Measurements from ENCODE around the gene LRRC8E.
"Not testable (repeated sequence)": the region's sequence is repeated elsewhere in the genome, so short reads cannot be mapped to it uniquely, and the experiment has no call there.

LRRC8E gene

DNA sequence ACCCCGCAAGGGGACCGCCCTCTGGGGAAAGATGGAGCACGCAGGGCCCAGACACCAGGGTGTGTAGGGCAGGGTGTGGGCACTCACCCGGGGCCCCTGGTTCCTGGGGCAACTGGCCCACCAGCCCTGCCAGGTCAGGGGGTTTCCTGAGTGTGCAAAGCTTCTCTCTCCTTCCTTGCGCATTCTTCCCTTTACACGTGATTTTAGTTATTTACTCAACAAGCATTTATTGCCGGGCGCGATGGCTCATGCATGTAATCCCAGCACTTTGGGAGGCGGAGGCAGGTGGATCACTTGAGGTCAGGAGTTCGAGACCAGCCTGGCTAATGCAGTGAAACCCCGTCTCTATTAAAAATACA is 34.6 kb upstream of the LRRC8E start:
- H3K27ac ChIP-seq (ENCODE audit: low read depth, low read length), result no peak overlapping the region
- H3K36me3 ChIP-seq (ENCODE audit: control insufficient read depth in 5 of 5, insufficient read depth in 5 of 5, low read length in 5 of 5), result peaks cover 0 to 24% (median 6%) of the 10 kb centered on the region in 5 donors
- no peaks in the 10 kb centered on the region for H3K9me3 ChIP-seq (ENCODE audit: control insufficient read depth in 5 of 5, low read length in 5 of 5)
- no peak overlapping the region for H3K9ac ChIP-seq (ENCODE audit: low read length in 5 of 5)
- H3K4me1 ChIP-seq (ENCODE audit: control insufficient read depth in 5 of 5, insufficient read depth in 5 of 5, low read length in 5 of 5), result peaks cover 0 to 5% (median 2%) of the 10 kb centered on the region in 5 donors
- H3K27me3 ChIP-seq (ENCODE audit: control insufficient read depth in 5 of 5, insufficient read depth in 4 of 5, low read length in 5 of 5), result no peaks in the 10 kb centered on the region
- H3K4me3 ChIP-seq (ENCODE audit: low read depth in 1 of 5, low read length in 5 of 5), result no peak overlapping the region

DNA sequence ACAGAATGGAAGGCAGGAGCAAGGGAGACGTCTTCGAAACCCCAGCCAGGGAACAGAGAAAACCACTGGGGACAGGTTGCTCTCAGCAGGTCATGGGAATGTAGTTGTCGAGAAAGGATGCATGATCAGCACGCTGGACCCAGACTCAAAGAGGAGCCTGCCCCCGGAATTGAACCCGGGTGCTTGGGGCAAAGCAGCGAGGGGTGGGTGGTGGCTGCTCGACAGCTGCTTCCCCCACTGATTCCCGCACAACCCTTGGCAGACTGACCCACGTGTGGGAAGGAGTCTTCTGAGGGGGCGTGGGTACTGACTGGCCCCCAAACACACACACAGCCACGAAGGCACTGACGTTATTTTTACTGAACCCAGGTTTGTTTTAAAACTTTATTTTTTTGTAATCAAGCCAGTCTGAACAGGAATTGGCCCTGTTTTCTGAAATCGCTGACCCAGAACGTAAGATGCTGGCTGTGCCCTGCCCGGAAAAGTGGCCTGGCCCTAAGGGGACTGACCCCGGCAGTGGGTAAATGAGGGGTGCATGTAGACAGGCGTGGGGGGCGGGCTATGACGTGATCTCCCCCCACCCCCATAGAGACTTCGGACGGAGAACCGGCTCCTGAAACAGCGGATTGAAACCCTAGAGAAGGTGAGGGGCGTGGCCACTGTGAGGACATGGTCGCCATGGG is 32.7 kb upstream of the LRRC8E start:
- H3K9ac ChIP-seq (ENCODE audit: low read length in 5 of 5), result no peak overlapping the region
- peaks cover 0 to 22% (median 6%) of the 10 kb centered on the region in 5 donors for H3K36me3 ChIP-seq (ENCODE audit: control insufficient read depth in 5 of 5, insufficient read depth in 5 of 5, low read length in 5 of 5)
- peaks cover 0 to 6% (median 5%) of the 10 kb centered on the region in 5 donors for H3K27me3 ChIP-seq (ENCODE audit: control insufficient read depth in 5 of 5, insufficient read depth in 4 of 5, low read length in 5 of 5)
- H3K9me3 ChIP-seq (ENCODE audit: control insufficient read depth in 5 of 5, low read length in 5 of 5), result no peaks in the 10 kb centered on the region
- H3K4me3 ChIP-seq (ENCODE audit: low read depth in 1 of 5, low read length in 5 of 5), result no peak overlapping the region
- no peak overlapping the region for H3K27ac ChIP-seq (ENCODE audit: low read depth, low read length)
- peaks cover 0 to 5% (median 2%) of the 10 kb centered on the region in 5 donors for H3K4me1 ChIP-seq (ENCODE audit: control insufficient read depth in 5 of 5, insufficient read depth in 5 of 5, low read length in 5 of 5)

DNA sequence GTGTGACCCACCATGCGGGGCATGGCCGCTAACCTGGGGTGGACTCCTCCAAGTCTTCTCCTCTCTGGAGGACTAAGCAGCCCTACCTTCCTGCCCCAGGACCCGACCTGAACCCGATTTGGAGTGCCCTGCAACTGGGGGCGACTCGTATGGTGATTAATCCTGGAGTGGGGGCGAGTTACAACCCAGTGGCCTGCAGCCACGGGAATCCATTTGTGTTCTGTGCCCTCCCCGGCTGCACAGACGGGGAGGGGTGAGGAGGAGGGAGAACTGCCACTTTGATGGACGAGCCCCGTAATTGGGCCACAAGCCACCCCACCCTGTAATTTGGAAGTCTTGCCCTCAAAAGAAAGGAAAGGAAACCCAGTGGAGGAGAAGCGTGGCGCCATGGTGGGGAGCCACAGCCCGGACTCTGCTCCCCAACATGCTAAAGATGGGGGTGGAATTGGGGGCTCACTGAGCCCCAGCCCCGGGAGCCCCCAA is 32.2 kb upstream of the LRRC8E start:
- Histone ChIP-seq H3K9ac (ENCODE audit: low read length in 5 of 5) (no peak overlapping the region), H3K27me3 (ENCODE audit: control insufficient read depth in 5 of 5, insufficient read depth in 4 of 5, low read length in 5 of 5) (peaks cover 0 to 11% (median 9%) of the 10 kb centered on the region in 5 donors), H3K27ac (ENCODE audit: low read depth, low read length) (no peak overlapping the region), H3K4me1 (ENCODE audit: control insufficient read depth in 5 of 5, insufficient read depth in 5 of 5, low read length in 5 of 5) (peaks cover 0 to 5% (median 2%) of the 10 kb centered on the region in 5 donors), H3K36me3 (ENCODE audit: control insufficient read depth in 5 of 5, insufficient read depth in 5 of 5, low read length in 5 of 5) (peaks cover 0 to 22% (median 9%) of the 10 kb centered on the region in 5 donors), H3K9me3 (ENCODE audit: control insufficient read depth in 5 of 5, low read length in 5 of 5) (no peaks in the 10 kb centered on the region), H3K4me3 (ENCODE audit: low read depth in 1 of 5, low read length in 5 of 5) (no peak overlapping the region)

DNA sequence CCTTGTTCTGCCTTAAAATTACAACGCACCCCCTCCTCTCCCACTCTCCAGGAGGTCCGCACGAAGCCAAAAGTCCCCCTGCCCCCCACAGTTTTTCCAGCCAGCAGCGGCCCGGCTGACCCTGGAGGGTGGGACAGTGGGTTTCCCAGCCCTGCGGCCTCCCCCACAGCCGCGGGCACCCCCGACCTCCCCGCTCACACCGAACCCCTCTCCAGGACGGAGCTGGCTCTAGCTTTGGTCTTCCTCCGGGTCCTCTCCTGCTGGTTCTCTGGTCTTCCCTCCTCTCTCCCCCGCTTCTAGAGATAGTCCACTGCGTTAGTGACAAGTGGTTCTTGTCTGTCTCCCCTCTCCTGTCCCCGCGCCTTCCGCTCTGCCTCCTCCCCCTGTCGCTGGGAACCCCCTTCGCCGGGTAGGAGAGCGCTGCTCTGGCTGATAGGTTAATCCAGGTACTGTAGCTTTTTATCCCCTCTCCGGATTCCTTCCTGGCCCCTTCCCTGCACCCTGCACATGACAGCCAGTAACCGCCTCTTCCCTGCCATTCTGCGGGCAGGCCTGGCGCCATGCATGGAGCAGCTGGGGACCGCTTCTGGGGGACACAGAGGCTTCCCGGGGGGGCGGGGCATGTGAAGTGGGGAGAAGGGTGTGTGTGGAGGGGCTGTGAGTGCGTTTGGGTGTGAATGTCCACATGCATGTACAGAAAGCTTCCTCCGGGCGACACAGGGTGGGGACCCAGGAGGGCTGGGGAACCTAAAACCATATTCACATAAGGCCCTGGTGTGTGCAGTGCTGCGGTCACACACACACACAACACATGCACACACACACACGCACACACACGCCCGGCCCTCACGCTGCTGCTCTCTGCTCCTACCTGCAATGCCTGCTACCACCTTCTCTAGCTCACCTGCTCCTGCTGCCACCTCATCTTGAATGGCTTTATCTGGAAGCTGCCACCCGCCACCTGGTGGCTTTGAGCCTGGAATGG is 31.3 kb upstream of the LRRC8E start:
- Histone ChIP-seq H3K27me3 (ENCODE audit: control insufficient read depth in 5 of 5, insufficient read depth in 4 of 5, low read length in 5 of 5) (peaks cover 0 to 17% (median 16%) of the 10 kb centered on the region in 5 donors), H3K4me3 (ENCODE audit: low read depth in 1 of 5, low read length in 5 of 5) (no peak overlapping the region), H3K9me3 (ENCODE audit: control insufficient read depth in 5 of 5, low read length in 5 of 5) (no peaks in the 10 kb centered on the region), H3K36me3 (ENCODE audit: control insufficient read depth in 5 of 5, insufficient read depth in 5 of 5, low read length in 5 of 5) (peaks cover 0 to 25% (median 9%) of the 10 kb centered on the region in 5 donors), H3K27ac (ENCODE audit: low read depth, low read length) (no peak overlapping the region), H3K4me1 (ENCODE audit: control insufficient read depth in 5 of 5, insufficient read depth in 5 of 5, low read length in 5 of 5) (peaks cover 0 to 11% (median 8%) of the 10 kb centered on the region in 5 donors), H3K9ac (ENCODE audit: low read length in 5 of 5) (no peak overlapping the region)

DNA sequence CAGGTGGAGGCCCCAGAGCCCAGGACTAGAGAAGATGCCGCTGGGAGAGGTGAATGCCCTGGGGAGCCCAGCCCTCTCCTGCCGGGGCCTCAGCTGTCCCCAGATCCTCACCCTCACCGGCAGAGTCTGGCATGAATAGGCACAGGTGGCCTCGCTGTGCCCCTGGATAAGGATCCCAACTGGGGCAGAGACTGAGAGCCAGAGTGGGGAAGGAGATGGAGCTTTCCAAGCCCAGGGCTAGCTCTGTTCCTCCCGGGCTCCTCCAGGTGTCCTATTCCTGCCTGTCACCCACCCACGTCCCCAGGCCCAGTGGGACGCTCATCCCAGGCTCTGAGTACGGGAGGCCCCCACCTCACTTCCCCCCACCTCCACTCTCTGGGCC is 30.6 kb upstream of the LRRC8E start:
- H3K36me3 ChIP-seq (ENCODE audit: control insufficient read depth in 5 of 5, insufficient read depth in 5 of 5, low read length in 5 of 5), result peaks cover 0 to 25% (median 9%) of the 10 kb centered on the region in 5 donors
- no peak overlapping the region for H3K9ac ChIP-seq (ENCODE audit: low read length in 5 of 5)
- no peaks in the 10 kb centered on the region for H3K9me3 ChIP-seq (ENCODE audit: control insufficient read depth in 5 of 5, low read length in 5 of 5)
- H3K27me3 ChIP-seq (ENCODE audit: control insufficient read depth in 5 of 5, insufficient read depth in 4 of 5, low read length in 5 of 5), result peaks cover 0 to 20% (median 17%) of the 10 kb centered on the region in 5 donors
- H3K4me1 ChIP-seq (ENCODE audit: control insufficient read depth in 5 of 5, insufficient read depth in 5 of 5, low read length in 5 of 5), result peaks cover 0 to 14% (median 12%) of the 10 kb centered on the region in 5 donors
- H3K27ac ChIP-seq (ENCODE audit: low read depth, low read length), result no peak overlapping the region
- no peak overlapping the region for H3K4me3 ChIP-seq (ENCODE audit: low read depth in 1 of 5, low read length in 5 of 5)

DNA sequence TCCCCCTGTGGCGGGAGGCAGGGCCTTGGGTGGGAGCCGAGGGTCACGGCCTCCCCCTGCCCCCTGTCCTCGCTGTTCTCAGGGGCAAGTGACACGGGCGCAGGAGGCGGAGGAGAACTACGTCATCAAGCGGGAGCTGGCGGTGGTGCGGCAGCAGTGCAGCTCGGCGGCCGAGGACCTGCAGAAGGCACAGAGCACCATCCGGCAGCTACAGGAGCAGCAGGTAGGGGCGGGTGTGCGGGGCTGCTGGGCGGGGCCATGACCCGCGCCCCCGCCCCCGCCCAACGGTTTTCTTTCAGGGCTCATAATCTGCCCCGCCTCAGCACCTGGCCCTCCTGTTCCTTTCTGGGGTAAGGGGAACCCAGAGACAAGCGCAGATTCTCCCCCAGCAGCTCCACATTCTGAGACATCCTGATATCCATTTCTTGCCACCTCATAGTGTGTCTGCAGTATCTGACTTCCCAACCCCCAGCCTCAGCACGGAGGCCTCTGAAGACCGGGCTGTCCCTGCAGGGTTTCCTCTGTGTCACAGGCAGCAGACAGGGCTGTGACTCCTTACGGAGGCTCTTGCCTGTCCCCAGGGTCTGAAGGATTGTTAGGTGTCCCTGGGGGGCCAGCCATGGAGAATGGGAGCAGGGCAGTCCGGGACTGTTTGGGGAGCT is 30.1 kb upstream of the LRRC8E start:
- H3K9me3 ChIP-seq (ENCODE audit: control insufficient read depth in 5 of 5, low read length in 5 of 5), result no peaks in the 10 kb centered on the region
- peaks cover 0 to 26% (median 9%) of the 10 kb centered on the region in 5 donors for H3K36me3 ChIP-seq (ENCODE audit: control insufficient read depth in 5 of 5, insufficient read depth in 5 of 5, low read length in 5 of 5)
- no peak overlapping the region for H3K9ac ChIP-seq (ENCODE audit: low read length in 5 of 5)
- H3K27me3 ChIP-seq (ENCODE audit: control insufficient read depth in 5 of 5, insufficient read depth in 4 of 5, low read length in 5 of 5), result peaks cover 0 to 20% (median 18%) of the 10 kb centered on the region in 5 donors
- H3K27ac ChIP-seq (ENCODE audit: low read depth, low read length), result no peak overlapping the region
- H3K4me1 ChIP-seq (ENCODE audit: control insufficient read depth in 5 of 5, insufficient read depth in 5 of 5, low read length in 5 of 5), result peaks cover 0 to 14% (median 10%) of the 10 kb centered on the region in 5 donors
- H3K4me3 ChIP-seq (ENCODE audit: low read depth in 1 of 5, low read length in 5 of 5), result no peak overlapping the region

DNA sequence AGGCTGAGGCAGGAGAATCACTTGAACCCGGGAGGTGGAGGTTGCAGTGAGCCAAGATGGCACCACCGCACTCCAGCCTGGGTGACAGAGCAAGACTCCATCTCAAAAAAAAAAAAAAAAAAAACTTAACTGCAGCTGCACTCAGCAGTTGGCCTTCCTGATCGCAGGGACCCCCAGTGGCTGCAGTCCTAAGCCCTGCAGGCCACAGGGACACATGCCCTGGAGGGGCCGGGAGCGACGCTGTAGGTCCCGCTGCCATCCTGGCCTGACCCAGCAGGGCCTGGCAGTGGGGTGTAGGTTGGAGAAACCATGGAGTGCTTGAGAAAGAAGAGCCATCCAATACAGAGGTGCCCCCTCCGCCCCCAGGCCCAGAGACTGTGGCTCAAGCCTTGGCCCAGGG is 29.2 kb upstream of the LRRC8E start:
- Histone ChIP-seq H3K27me3 (ENCODE audit: control insufficient read depth in 5 of 5, insufficient read depth in 4 of 5, low read length in 5 of 5) (peaks cover 0 to 23% (median 19%) of the 10 kb centered on the region in 5 donors), H3K4me1 (ENCODE audit: control insufficient read depth in 5 of 5, insufficient read depth in 5 of 5, low read length in 5 of 5) (peaks cover 0 to 12% (median 7%) of the 10 kb centered on the region in 5 donors), H3K36me3 (ENCODE audit: control insufficient read depth in 5 of 5, insufficient read depth in 5 of 5, low read length in 5 of 5) (peaks cover 0 to 30% (median 10%) of the 10 kb centered on the region in 5 donors)
- not testable (repeated sequence) for H3K9me3 ChIP-seq (ENCODE audit: control insufficient read depth in 5 of 5, low read length in 5 of 5); H3K9ac ChIP-seq (ENCODE audit: low read length in 5 of 5); H3K4me3 ChIP-seq (ENCODE audit: low read depth in 1 of 5, low read length in 5 of 5); H3K27ac ChIP-seq (ENCODE audit: low read depth, low read length)

DNA sequence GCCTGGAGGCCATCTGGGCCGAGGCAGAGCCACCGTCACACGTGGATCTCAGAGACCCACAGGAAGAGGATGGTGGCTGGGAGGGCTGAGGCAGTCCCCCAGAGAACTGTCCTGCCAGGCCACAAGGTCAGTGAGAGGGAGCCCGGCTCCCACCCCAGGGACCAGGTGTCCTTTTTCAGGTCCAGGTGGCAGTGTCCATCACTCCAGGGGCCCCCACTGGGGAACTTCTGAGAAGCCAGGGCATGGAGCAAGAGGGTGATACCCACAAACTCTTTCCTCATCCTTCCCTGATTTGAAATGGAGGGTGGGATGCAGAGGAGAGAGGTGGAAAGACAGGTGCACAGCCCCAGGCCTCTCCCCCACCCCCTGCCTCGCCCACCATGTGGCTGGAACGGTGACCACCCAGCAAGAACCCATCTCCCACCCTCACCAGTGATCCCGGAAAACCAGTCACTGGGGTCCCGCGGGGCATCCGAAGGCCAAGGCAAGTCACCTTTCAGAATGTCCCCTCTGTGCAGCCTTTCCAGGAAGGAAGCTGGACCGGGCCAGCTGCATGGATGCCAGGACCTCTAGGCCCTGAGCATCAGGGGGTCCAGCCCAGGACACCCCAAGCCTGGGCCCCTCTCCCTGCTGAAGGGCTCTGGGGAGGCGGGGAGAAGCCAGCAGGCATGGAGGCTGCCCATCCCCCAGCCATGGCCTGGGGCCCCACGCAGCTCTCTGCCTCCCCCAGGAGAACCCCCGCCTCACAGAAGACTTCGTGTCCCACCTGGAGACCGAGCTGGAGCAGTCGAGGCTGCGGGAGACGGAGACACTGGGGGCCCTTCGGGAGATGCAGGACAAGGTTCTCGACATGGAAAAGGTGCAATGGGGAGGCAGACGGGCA is 28.2 kb upstream of the LRRC8E start:
- Histone ChIP-seq H3K9me3 (ENCODE audit: control insufficient read depth in 5 of 5, low read length in 5 of 5) (no peaks in the 10 kb centered on the region), H3K36me3 (ENCODE audit: control insufficient read depth in 5 of 5, insufficient read depth in 5 of 5, low read length in 5 of 5) (peaks cover 0 to 30% (median 10%) of the 10 kb centered on the region in 5 donors), H3K27me3 (ENCODE audit: control insufficient read depth in 5 of 5, insufficient read depth in 4 of 5, low read length in 5 of 5) (peaks cover 0 to 27% (median 25%) of the 10 kb centered on the region in 5 donors), H3K27ac (ENCODE audit: low read depth, low read length) (no peak overlapping the region), H3K4me3 (ENCODE audit: low read depth in 1 of 5, low read length in 5 of 5) (no peak overlapping the region), H3K9ac (ENCODE audit: low read length in 5 of 5) (no peak overlapping the region), H3K4me1 (ENCODE audit: control insufficient read depth in 5 of 5, insufficient read depth in 5 of 5, low read length in 5 of 5) (peaks cover 0 to 12% (median 7%) of the 10 kb centered on the region in 5 donors)
